Measurements from ENCODE around the gene GNAQ.

- no peak for TF ChIP-seq POLR2A (IDR thresholded peaks at IDR 0.05)
- TF ChIP-seq CTCF (IDR thresholded peaks at IDR 0.05) = no peak
- no peak for TF ChIP-seq POLR2AphosphoS5 (IDR thresholded peaks at IDR 0.05)
- no peak for TF ChIP-seq EP300 (IDR thresholded peaks at IDR 0.05)
These were observed 199.8 kb downstream of the GNAQ start for GRCh38 chr9:77831781-77832180.

All from upper lobe of left lung (tissue), 4 donors.